UCSD-AML1 (cell line): Measurements from ENCODE around the gene ACOX1.

Experiments
- DNase-seq: peaks from one replicate; lab custom pipeline; 2025; ENCODE audit not compliant: unreplicated experiment; lab: John Stamatoyannopoulos, UW

ACOX1 gene

DNA sequence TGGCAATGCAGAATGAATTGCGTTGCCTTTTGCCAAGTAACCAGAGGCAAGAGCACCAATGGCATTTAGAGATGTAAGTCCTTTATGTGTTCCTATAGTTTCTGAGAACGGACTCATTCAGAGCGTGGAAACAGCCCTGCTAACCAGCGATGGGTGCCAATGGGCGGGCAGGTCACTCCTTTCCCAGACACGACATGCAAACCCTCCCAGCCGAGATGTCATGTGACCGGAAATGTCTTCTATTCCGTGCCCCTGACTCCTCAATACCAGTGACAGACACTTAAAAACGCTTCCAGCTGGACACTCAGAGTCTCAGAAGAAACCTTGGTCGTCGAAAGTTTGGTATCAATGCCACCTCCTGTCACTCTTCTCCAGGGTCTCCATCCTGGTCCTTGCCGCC lies 41.3 kb downstream of the ACOX1 start:
- DNase-seq = no peak

DNA sequence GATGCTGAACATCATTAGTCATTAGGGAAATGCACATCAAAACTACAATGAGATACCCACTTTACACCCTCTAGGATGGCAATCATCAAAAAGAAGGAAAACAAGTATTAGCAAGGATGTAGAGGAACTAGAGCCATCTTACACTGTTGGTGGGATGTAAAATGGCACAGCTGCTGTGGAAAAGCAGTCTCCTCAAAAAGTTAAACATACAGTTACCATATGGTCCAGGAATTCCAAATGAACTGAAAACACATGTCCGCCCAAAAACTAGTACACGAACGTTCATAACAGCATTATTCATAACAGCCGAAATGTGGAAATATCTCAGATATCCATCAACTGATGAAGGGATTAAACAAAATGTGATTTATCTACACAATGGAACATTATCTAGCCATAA lies 45.2 kb downstream of the ACOX1 start:
- DNase-seq = no peak

DNA sequence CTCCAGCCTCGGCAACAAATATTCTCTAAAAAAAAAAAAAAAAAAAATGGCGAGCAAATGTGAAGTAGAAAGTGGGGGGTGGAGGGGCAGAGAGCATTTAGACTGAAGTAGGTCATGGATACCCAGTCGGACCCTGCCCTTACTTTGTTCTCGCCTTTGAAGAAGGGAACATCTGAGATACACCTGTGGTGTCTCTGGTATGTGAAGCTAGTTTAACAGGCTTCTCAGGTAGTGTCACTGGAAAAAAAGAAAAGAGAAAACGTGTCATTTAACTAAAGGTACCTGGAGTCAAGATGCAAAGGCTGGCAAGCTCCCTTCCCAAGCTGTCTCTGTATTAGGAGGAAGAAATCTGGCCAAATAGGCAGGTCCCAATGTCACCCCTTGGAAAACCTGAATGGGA lies 46.1 kb downstream of the ACOX1 start:
- DNase-seq = no peak

DNA sequence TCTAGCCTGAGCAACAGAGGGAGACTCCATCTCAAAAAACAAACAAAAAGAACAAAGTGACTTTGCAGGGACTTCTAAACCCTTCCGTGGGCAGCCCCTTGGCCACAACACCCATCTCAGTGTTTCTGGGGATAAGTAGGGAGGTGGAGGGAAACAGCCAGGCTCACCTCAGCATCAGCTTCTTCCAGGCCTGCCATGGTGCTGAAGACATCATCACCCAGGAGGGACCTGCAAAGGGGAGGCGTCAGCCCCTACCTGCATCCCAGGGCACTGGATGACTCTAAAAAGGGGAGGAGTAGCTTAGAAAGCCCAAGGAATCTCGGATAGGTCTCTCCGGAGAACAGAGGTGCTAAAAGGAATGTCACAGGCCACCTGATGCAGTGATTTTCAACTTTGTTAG lies 47.9 kb downstream of the ACOX1 start:
- no peak for DNase-seq

DNA sequence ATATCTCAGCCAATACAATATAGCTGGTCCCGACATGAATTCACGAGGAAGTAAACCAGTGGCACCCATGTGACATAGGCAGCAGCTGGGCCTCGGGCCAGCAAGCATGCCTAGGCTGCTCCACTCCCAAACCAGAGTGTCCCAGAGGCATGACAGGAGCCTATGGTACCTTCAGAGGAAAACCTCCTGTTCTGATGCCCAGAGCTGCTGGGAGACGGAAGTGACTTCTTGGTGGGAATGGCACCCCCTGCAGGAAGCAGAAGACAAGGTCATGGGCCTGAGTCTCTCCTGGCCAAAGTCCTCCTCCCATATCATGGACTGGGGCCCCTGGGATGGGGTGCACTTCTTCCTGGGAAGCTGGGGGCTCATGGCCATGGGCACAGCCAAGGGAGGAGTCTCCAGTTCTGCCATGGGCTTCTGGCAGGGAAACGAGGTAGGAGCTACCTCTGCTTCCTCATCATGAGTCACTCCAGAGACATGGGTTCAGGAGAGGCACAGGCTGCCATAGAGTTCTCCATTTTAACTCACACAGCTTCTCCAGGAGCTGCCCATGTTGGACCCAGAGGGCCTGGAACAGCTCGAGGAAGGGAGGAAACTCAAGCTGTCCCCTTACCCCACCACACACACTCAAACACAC lies 51.6 kb downstream of the ACOX1 start:
- DNase-seq = peak; percentile 32

DNA sequence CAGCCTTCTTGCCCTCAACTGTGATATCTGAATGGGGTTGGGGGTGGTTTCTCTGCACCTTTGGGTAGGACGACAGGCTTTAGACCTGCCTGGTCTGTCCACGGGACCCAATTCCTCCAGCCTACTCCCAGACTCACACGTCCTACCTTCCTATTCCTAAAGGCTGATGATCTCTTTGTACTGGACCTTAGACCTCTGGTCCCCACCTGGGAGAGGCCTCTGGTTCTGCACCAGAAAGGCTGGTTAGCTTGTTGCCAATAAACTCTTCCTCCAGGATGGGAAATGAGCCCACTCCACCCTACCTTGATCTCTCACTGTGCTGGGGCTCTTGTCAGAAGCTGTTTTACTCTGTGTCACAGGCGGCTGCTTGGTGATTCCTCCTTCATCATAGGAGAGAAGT lies 52.5 kb downstream of the ACOX1 start:
- DNase-seq = no peak

DNA sequence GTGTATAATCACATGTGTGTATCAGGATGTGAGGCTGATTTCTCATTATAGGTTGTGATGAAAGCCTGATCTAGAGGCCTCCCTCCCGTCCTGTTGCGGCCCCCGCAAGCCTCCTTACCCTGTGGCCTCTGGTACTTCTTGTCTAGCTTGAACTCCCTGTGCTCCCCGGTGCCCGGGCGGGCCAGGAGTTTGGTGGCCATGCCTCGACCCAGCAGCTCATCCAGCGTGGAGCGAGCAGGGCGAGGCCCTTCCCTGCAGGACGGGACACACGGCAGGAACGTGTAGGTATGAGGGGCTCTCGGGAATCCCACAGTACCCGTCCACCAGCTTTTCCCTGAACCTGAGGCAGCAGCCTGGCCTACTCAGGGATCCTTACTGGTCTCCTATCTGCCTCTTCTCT lies 53.1 kb downstream of the ACOX1 start:
- no peak for DNase-seq

DNA sequence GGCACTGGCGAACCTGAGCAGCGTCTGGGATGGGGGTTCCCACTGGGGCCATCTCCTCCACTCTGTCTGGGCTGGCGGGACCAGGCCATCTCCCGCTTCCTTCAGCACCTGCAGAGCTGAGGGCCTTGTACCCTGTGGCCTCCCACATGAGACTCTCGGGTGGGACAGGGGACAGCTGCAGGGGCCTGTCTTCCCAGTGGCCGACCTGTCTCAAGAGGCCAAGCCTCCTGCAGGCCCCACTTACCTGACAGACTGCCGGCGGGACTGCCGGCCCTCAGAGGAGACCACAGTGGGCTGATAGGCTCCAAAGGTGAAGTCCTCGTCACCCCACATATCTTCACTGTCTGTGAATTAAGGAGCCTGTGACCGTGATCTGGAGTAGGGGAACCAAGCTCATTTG lies 53.9 kb downstream of the ACOX1 start:
- no peak for DNase-seq

DNA sequence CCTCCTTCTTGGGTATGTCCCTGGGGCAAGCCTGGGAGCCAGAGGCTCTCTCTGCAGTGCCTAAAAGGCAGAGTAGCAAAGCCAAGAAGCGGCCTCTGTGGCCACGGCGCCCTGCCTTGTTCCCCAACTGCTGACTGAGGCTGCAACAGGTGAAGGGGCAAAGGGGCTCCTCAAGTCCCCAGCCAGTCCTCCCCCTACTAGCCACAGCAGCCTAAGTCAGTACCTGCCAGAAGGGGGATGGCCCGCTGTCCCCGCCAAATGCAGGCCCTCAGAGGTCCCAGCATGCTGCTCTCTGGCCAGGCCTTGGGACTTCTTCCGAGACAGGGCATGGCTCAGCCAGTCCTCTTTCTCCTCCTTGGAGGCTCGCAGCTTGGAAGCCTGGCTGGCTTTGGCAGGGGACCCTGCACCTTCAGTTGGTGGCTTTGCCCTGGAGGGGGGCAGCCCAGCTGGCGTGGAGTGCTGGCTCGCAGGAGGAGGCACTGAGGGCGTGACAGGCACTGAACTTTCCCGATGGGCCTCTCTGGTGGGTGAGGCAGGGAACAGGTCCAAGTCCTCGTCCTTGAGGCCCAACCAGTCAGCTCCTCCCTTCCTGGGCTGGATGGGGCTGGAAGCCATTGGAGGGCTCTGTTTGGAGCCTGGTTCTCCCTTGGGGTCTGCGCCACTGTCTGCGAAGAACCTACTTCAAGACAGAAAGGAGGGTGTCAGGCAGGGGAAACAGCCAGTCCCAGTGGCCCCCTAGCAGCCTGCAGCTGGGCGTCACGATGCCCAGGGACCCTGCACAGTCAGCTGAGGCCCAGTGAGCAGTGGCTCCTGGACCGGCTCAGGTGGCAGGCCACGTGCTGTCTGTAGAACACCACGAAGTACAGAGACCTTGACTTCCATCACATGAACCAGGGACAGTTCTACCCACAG lies 55.7 kb downstream of the ACOX1 start:
- DNase-seq = no peak

DNA sequence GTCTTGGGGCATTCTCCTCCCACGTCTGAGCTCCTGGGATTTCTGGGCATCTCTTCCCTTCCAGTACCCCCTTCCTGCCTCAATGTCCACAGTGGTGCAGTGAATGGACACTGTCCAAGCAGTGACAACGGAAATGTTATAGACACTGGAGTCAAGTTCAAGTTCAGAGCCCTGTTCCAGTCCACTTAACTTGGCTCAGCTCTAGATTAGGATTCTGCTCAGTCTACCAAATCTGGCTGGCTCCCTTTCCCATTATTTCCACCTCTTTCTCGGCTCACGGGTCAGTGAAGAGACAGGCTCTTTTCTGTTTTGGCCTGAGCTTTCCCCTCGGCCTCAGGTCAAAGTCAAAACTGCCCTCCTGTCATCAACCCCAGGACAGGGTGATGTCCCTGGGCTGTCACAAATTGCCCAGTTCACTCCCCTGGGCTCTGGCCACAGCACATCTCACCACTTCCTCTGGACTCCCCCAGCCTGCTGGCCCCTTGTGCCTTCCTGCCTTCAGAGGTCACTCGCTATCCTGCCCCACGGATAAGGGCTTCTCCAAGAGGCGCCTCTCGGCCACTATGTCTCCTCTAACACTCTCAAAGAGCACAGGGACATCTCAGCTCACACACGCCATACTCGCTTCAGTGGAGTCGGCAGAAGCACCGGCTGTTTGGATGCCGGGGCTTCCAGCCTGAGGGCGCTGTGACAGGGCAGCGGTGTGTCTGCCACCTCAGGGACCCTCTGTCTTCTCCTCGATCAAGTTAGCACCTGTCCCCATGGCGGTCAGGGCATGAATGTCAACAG lies 56.6 kb downstream of the ACOX1 start:
- DNase-seq = no peak

DNA sequence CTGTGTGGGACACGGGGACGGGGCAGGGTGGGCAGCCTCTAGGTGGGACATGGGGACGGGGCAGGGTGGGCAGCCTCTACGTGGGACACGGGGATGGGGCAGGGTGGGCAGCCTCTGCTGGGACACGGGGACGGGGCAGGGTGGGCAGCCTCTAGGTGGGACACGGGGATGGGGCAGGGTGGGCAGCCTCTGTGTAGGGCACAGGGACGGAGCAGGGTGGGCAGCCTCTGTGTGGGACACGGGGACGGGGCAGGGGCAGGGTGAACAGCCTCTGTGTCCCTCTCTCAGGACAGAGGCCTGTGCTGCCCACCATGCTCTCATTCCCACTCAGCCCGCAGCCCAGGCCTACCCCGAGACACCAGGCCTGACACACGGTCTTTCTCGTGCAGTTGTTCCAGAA lies 57.4 kb downstream of the ACOX1 start:
- no peak for DNase-seq

DNA sequence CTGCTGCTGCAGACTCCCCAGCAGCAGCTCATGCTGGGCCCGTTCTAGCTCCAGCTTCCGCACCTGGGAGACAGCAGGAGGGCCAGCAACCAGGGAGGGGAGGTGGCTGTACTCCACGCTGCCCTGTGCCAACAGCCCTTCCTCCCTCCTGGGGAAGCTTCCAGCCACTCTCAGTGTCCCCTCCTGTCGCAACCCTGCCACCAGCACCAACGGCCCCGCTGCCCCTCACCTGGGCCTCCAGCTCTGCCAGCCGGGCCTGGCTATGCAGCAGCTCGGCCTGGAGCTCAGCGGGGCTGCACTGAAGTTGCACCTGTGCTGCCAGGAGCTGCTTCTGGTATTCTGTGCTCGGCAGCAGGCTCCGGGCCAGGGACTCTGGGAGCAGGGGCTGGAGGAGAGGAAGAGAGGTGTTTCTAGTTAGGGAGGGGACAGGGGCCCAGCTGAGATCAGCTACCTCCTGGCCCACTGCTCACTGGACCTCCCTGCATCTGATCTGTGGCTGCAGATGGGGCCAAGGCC lies 58.9 kb downstream of the ACOX1 start:
- DNase-seq = no peak

DNA sequence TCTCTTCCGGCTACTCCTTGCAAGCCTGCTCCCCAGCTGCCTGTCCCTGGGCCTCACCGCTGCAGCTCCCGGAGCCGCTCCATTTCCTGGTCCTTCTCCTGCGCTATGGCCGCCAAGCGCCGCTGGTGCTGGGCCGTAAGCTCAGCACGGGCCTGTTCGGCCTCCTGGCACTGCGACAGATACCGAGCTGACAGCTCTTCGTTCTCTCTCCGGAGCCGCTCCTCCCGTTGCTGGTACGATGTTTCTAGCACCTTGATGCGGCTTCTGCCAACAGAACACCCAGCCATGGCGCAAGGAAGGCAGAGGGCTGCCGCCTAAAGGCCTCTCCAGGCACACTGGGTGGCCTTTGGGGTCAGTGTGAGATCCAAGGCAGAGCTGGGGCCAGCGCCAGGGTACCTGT lies 59.4 kb downstream of the ACOX1 start:
- no peak for DNase-seq

DNA sequence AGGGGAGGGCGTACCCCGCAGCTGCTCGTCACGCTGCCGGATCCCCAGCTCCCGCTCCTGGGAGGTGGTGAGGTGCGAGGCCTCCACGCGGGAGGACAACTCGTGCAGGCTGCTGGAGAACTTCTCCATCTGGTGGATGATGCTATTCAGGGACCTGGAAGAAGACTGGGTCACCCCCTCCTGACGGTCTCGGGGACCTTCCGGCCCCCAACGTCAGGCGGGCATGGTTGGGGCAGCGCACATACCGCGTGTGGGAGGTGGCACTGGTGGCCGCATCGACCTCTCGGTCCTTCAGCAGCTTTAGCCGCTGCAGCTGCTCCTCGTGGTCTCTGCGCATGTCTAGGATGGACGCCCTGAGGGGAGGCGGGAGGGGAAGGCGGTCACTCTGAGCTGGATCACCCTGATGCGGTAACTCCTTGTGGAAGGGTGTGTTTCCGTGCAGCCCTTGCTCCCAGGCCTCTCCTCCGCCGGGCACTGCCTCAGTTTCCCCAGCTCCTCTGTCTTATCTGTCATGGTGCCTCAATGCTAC lies 61.0 kb downstream of the ACOX1 start:
- DNase-seq = no peak

DNA sequence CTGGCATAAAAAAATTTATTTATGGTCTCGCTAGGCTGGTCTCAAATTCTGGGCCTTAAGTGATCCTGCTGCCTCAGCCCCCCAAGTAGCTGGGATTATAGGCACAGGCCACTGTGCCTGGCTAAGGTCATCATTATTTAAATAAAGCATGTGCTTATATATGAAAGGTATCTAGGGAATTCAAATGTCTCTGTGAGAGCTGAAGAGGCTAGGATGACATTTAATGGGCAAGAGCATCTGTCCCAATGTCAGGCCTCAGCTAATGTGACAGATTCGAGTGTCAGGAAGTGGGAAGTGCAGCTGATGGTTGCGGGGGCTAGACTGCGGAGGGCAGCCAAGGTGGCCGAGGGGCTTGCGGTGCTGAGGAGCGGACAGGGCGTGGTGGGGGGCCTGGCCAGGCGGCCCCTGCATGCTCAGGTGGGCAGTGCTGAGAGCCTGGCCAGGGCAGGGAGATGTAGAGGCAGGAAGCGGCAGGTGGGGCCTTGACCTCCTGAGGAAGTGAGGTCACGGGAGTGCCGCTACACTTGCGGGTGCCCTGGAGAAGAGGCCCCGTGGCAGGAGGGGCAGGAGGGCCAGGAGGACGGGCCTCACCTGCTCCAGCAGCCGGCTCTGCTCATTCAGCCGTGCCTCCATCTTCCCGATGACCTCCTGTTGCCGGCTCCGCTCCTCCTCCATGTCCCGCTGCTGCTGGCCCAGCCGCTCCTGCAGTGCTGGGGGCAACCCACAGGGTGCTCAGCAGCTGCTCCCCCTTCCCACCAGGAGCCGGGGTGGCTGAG lies 61.6 kb downstream of the ACOX1 start:
- no peak for DNase-seq

DNA sequence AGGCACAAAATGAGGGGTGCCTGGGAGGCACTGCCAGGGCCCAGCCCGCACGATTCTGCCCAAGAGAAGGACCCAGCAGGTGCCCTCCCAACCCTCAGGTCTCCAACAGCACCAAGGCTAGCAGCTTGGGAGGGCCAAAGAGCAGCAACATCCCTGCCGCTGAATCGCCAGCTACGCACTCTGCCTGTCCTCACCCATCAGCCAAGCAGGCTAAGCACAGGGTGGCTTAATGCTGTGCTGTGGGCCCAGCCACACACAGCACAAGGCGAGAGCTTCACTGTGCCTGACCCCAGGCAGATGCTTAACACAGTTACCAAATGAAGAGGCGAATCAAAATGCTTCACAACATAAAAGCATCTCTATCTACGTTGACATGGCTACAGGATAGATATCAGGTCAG lies 63.7 kb downstream of the ACOX1 start:
- no peak for DNase-seq

DNA sequence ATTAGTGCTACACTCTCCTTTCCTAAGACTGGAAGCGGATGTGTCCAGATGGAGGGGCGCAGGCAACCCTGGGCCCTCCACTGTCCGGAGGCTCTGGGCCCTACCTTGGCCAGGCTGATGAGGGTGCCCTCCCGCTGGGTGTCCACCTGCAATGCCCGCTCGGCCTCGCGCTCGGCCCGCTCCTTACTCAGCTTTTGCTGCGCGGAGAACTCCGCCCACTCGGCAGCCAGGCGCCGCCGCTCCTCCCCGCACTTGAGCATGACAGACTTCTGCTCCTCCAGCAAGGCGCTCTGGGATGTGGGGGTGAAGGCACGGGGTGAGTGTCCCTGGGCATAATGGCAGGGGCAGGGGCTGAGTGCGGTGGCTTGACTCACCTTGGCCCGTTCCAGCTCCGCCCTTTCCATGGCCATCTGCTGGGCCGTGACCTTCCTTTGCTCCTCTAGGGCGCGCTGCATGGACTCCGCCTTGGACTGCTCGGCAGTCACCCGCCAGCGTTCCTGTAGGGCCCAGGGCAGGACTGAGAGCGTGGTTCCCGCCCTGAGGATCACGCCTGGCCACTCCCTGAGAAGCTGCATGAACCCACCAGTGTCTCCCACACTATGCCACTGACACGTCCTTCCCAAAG lies 64.2 kb downstream of the ACOX1 start:
- DNase-seq = no peak

DNA sequence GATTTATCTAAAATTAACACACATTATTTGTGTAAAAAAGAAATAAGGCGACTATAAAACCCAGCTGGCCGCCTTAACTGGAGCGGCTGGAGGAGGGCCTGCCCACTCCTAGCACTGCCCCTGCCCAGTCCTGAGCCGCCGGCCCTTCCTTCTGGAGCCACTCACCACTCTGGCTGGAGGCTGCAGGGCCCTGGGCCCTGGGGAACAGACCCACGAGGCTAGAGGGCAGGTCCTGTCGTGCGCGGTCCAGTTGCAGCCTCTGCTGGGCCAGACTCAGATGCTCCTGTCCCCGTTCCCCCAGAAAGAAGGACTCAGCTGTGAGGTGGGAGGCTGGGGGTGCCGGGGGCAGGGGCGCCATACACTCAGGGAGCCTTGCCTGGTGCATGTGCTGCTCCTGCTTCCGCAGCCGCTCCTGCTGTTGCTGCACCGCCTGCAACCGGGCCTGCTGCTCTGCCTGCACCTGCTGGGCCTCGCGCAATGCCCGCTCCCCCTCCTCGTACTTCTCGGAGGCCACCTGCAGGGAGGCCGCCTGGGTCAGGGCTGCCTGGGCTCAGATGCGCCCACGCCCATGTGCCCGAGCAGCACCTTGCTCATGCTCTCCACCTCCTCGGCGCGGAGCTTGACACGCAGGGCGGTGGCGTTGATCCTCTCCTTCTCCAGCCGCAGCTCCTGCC lies 65.3 kb downstream of the ACOX1 start:
- no peak for DNase-seq

DNA sequence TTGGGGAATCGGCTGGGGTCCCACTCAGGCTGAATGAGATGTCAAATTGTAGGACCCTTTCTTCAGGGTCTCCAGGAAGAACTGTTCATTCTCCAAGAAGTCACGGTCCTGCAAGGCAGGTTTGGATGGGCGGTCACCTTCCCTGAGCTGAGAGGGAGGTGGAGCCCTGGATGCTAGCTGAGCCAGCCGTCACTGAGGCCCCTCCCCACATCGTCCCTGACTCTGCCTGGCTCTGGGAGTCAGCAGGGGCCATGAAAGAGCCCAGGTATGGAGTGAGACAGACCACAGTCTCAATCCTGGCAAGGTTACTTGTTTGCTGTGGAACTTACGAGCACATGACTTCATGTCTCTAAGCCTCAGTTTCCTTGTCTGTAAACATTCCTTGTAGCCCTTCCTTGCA lies 68.3 kb downstream of the ACOX1 start:
- no peak for DNase-seq

DNA sequence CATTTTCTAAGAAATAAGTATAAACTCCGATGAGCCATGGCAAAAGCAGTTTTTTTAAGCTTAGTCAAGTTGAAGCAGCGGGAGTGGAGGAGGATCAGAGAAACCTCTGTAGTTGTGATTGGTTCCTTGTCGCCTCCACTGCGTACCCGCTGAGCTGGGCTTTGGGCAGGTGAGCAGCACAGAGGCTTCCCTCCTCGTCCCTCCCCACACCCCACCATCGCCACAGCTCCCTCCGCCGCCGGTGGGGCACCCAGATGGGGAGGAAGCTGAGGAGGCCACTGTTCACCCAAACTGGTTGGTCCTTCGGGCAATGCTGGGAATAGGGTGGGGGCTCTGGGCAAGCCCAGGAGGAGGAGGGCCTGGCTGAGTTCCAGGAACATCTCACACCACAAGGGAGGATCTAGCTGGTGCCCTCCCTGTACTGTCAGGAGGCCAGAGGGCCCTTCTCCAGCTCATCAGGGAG lies 69.1 kb downstream of the ACOX1 start:
- DNase-seq = no peak
